PFSK-1 (cell line): ENCODE data around the gene TMEM154.

ENCODE experiments used
- FOXP2 ChIP-seq: optimal IDR thresholded peaks from 2 replicates; pipeline ENCODE3; 2011; ENCODE audit warnings: borderline replicate concordance, control low read depth, inconsistent platforms; ENCODE audit not compliant: insufficient read depth; ENCODE audit errors: extremely low read length, extremely low read depth
- POLR2AphosphoS5 ChIP-seq: IDR thresholded peaks from 2 replicates; pipeline ENCODE4 v1.6.1; 2012; ENCODE audit warnings: low read depth, mild to moderate bottlenecking, control low read depth, low read length, moderate library complexity
- REST ChIP-seq, 2 experiments: IDR thresholded peaks; 2 replicates each; pipeline versions ENCODE4 v1.6.1 to v1.8.0; 2011 to 2012; ENCODE audit warnings: low read depth in 2 of 2, low read length in 2 of 2, control low read depth in 1 of 2, inconsistent platforms in 1 of 2, mild to moderate bottlenecking in 1 of 2, moderate library complexity in 1 of 2; ENCODE audit not compliant: insufficient read depth in 1 of 2
- SIN3A ChIP-seq: IDR thresholded peaks from 2 replicates; pipeline ENCODE4 v1.6.1; 2012; ENCODE audit warnings: mild to moderate bottlenecking, low read length, moderate library complexity, borderline replicate concordance; ENCODE audit not compliant: insufficient read depth
- TAF1 ChIP-seq: IDR thresholded peaks from 2 replicates; pipeline ENCODE4 v1.6.1; 2012; ENCODE audit warnings: low read length, control low read depth, borderline replicate concordance; ENCODE audit not compliant: insufficient read depth

Gene TMEM154

DNA sequence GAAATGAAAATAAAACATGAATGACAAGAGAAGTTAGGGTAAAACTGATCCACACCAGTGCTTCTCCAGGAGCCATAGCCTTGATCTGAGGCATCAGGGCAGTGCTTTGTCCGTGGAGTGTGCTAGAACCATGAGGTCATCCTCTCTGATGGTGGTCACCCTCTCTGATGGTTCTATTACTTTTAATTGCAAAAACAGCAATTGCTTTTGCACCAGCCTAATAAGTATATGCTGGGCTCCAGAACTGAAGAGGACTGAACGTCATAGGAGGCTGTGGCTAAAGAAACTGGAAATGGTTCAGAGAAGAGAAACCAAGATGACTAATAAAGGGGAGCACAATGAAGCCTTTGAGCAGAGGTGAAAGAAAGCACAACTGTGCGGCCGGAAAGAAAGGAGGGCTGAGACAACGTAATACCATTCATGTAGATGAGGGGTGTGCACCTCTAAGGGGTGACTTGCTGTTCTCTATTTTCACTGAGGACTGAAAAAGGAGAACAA is 17.0 kb upstream of the TMEM154 start:
- TF ChIP-seq TAF1, result no peak
- TF ChIP-seq POLR2AphosphoS5, result no peak
- no peak for TF ChIP-seq REST (IDR thresholded peaks at IDR 0.05; ENCODE audit: insufficient read depth in 1 of 2, low read depth in 2 of 2, low read length in 2 of 2)
- no peak for TF ChIP-seq SIN3A
- no peak for TF ChIP-seq FOXP2

DNA sequence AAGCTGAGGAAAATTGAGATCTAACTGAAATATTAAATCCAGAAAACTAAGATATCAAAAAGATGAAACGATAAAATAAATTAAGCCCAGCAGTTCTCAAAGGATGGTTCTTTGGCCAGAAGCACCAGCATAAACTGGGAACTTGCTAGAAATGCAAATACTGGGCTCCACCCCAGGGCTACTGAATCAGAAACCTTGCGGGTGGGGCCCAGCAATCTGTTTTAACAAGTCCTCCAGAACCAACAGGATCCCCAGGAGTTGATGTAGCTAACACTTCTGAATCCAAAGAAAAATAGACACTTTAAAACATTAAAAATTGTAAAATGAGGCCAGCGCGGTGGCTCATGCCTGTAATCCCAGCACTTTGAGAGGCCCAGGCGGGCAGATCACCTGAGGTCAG is 14.1 kb upstream of the TMEM154 start:
- TF ChIP-seq SIN3A (no peak), FOXP2 (no peak), REST (IDR thresholded peaks at IDR 0.05; ENCODE audit: insufficient read depth in 1 of 2, low read depth in 2 of 2, low read length in 2 of 2) (no peak), POLR2AphosphoS5 (no peak), TAF1 (no peak)

GRCh38 chr4:152691761-152692160 is 12.0 kb upstream of the TMEM154 start:
- TF ChIP-seq FOXP2 (no peak), REST (IDR thresholded peaks at IDR 0.05; ENCODE audit: insufficient read depth in 1 of 2, low read depth in 2 of 2, low read length in 2 of 2) (no peak), TAF1 (no peak), POLR2AphosphoS5 (no peak), SIN3A (no peak)

DNA sequence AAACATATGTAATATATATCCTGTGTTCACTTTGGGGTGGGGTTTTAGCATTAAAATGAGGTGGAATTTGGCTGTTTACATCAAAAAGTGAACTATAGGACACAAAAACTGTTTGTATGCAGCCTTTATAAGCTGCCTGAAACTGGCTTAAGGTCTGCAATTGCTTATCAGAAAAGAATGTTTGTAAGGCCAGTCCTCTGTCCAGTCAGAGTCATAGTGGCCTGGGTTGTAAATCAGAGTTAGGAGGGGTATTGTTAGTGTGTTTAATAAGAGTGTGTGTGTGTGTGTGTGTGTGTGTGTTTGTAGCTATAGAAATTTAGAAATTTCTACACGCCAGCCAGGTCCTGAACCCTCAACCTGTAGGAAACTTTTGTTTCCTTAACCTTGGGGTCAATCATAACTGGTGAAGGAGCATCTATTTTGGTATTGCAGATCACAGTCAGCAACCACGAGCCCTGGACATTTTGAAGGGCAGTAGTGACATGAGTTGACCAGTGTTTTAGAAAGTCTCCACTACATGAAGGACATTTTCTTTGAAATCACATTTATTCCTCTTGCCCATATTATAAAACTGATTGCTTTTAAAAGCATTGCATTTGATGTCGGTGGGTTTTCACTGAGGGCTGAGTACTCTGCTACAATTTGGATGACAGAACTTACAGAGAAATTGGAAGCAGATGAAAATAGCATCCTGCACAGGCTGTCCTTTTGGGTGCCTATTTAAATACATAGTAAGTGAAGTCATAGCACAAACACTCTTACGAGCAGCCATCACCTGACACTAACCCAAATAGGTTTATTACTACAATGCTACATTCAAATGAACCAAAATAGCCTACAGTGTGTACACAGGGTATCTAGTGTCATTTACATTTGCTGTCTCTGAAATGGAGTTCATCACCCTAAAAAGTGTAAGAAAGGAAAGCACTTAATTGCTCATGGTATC is 11.2 kb upstream of the TMEM154 start:
- no peak for TF ChIP-seq REST (IDR thresholded peaks at IDR 0.05; ENCODE audit: insufficient read depth in 1 of 2, low read depth in 2 of 2, low read length in 2 of 2)
- no peak for TF ChIP-seq SIN3A
- TF ChIP-seq TAF1, result no peak
- no peak for TF ChIP-seq POLR2AphosphoS5
- TF ChIP-seq FOXP2, result no peak
